Neural progenitor cell (in vitro differentiated cells): Measurements from ENCODE around the gene DOK7. TPM values are rescaled to one million over a fixed set of nuclear protein-coding genes. Genes with fewer than 3 reads are reported as not detected.

Experiments used
- DNase-seq: peaks from one replicate; pipeline ENCODE4 v3.0.0-alpha.2; 2016; ENCODE audit warnings: low spot score
- H2AFZ ChIP-seq: fragments of 200-600 bp; sonication (generic); replicated peaks from 2 replicates; pipeline ENCODE4 v1.6.1; 2016; ENCODE audit warnings: antibody characterized with exemption
- H3F3A ChIP-seq: fragments of 200-600 bp; sonication (generic); 2 replicates; pipeline ENCODE4 v1.6.1; 2016; ENCODE audit warnings: antibody characterized with exemption, low read depth
- H3K27ac ChIP-seq: fragments of 200-600 bp; sonication (generic); 2 replicates; pipeline ENCODE4 v1.5.1; 2016; ENCODE audit warnings: mild to moderate bottlenecking
- H3K27me3 ChIP-seq: fragments of 200-600 bp; sonication (generic); 2 replicates; pipeline ENCODE4 v1.6.1; 2016; ENCODE audit warnings: mild to moderate bottlenecking, moderate library complexity
- H3K36me3 ChIP-seq: fragments of 200-600 bp; sonication (generic); 2 replicates; pipeline ENCODE4 v1.5.1; 2016
- H3K4me1 ChIP-seq: fragments of 200-600 bp; sonication (generic); 2 replicates; pipeline ENCODE4 v1.6.1; 2016; ENCODE audit warnings: mixed run types
- H3K4me2 ChIP-seq: fragments of 200-600 bp; sonication (generic); 2 replicates; pipeline ENCODE4 v1.6.1; 2016
- H3K4me3 ChIP-seq: fragments of 200-600 bp; sonication (generic); 2 replicates; pipeline ENCODE4 v1.5.1; 2016
- H3K79me2 ChIP-seq: fragments of 200-600 bp; sonication (generic); 2 replicates; pipeline ENCODE4 v1.6.1; 2016; ENCODE audit warnings: low read depth
- H3K9ac ChIP-seq: fragments of 200-600 bp; sonication (generic); 2 replicates; pipeline ENCODE4 v1.6.1; 2016
- H3K9me3 ChIP-seq: fragments of 200-600 bp; sonication (generic); 2 replicates; pipeline ENCODE4 v1.5.1; 2016; ENCODE audit warnings: low read depth
- H4K20me1 ChIP-seq: fragments of 200-600 bp; sonication (generic); 2 replicates; pipeline ENCODE4 v1.6.1; 2016; ENCODE audit warnings: low read depth
- H3K27ac Mint-ChIP-seq: 3 replicates; pipeline ENCODE4 v1.8.0; 2021; ENCODE audit warnings: mixed read lengths
- H3K27me3 Mint-ChIP-seq: 2 replicates; pipeline ENCODE4 v1.8.0; 2022; ENCODE audit warnings: low read depth, mild to moderate bottlenecking, inconsistent platforms, moderate library complexity, mixed read lengths; ENCODE audit not compliant: insufficient read depth
- H3K36me3 Mint-ChIP-seq: 3 replicates; pipeline ENCODE4 v1.8.0; 2021; ENCODE audit warnings: mixed read lengths
- H3K4me1 Mint-ChIP-seq: 3 replicates; pipeline ENCODE4 v1.8.0; 2021; ENCODE audit warnings: mixed read lengths
- H3K4me3 Mint-ChIP-seq: 3 replicates; pipeline ENCODE4 v1.8.0; 2021; ENCODE audit warnings: mild to moderate bottlenecking, moderate library complexity, mixed read lengths
- H3K9me3 Mint-ChIP-seq: 3 replicates; pipeline ENCODE4 v1.8.0; 2020; ENCODE audit warnings: mixed read lengths
- CTCF ChIP-seq: fragments of 200-600 bp; sonication (generic); IDR thresholded peaks from 2 replicates; pipeline ENCODE4 v1.5.1; 2017; ENCODE audit warnings: antibody characterized with exemption, mild to moderate bottlenecking
- EZH2 ChIP-seq: fragments of 200-600 bp; sonication (generic); IDR thresholded peaks from 2 replicates; pipeline ENCODE4 v1.6.1; 2017; ENCODE audit warnings: antibody characterized with exemption, mild to moderate bottlenecking, moderate library complexity
- EZH2phosphoT487 ChIP-seq: fragments of 200-600 bp; sonication (generic); IDR thresholded peaks from 2 replicates; pipeline ENCODE4 v1.6.1; 2017; ENCODE audit warnings: antibody characterized with exemption
- total RNA-seq: library from RNA; depleted of rRNA; stranded (reverse); fragments of >200 nt; gene quantifications from 2 replicates; pipeline ENCODE4 v1.2.3, GENCODE V29; 2015; ENCODE audit warnings: low replicate concordance

DOK7 gene
- total RNA-seq, 1 donor from 2014 or later = not detected

- H3K27me3 Mint-ChIP-seq = peaks cover 6% of the 10 kb centered on the region
- Histone ChIP-seq H3K4me2 (no peak overlapping the region), H3K27me3 (peaks cover 63% of the 10 kb centered on the region), H3K79me2 (no peaks in the 10 kb centered on the region), H2AFZ (no peak overlapping the region), H3K4me1 (peaks cover 12% of the 10 kb centered on the region), H3K9ac (no peak overlapping the region), H3K36me3 (no peaks in the 10 kb centered on the region), H3F3A (peaks cover 25% of the 10 kb centered on the region), H3K9me3 (no peaks in the 10 kb centered on the region), H3K27ac (no peak overlapping the region), H3K4me3 (no peak overlapping the region), H4K20me1 (peaks cover 4% of the 10 kb centered on the region)
- no peak overlapping the region for H3K27ac Mint-ChIP-seq
- no peaks in the 10 kb centered on the region for H3K36me3 Mint-ChIP-seq
- H3K9me3 Mint-ChIP-seq = no peaks in the 10 kb centered on the region
- no peak for DNase-seq
- no peak overlapping the region for H3K4me3 Mint-ChIP-seq
- peaks cover 27% of the 10 kb centered on the region for H3K4me1 Mint-ChIP-seq
- TF ChIP-seq CTCF (no peak), EZH2phosphoT487 (no peak), EZH2 (no peak)
Measured at GRCh38 chr4:3464911-3465697, 2.0 kb downstream of the DOK7 start.

- Histone ChIP-seq H3K27ac (no peak overlapping the region), H3K4me2 (no peak overlapping the region), H3F3A (peaks cover 25% of the 10 kb centered on the region), H2AFZ (no peak overlapping the region), H4K20me1 (peaks cover 4% of the 10 kb centered on the region), H3K9me3 (no peaks in the 10 kb centered on the region), H3K79me2 (no peaks in the 10 kb centered on the region), H3K9ac (no peak overlapping the region), H3K27me3 (peaks cover 65% of the 10 kb centered on the region), H3K36me3 (no peaks in the 10 kb centered on the region), H3K4me3 (no peak overlapping the region), H3K4me1 (peaks cover 12% of the 10 kb centered on the region)
- Mint-ChIP-seq H3K36me3 (no peaks in the 10 kb centered on the region), H3K27ac (no peak overlapping the region), H3K4me1 (peaks cover 30% of the 10 kb centered on the region), H3K9me3 (no peaks in the 10 kb centered on the region), H3K27me3 (peaks cover 10% of the 10 kb centered on the region), H3K4me3 (no peak overlapping the region)
- DNase-seq = peak; percentile 76
- no peak for TF ChIP-seq EZH2phosphoT487
- TF ChIP-seq CTCF = peak; percentile 60
- no peak for TF ChIP-seq EZH2
Measured at GRCh38 chr4:3465698-3466671, 2.9 kb downstream of the DOK7 start.

GRCh38 chr4:3466691-3467600, 3.8 kb downstream of the DOK7 start:
- Histone ChIP-seq H3K79me2 (no peaks in the 10 kb centered on the region), H3K4me3 (no peak overlapping the region), H3K9ac (no peak overlapping the region), H3K27me3 (peaks cover 73% of the 10 kb centered on the region), H3K36me3 (no peaks in the 10 kb centered on the region), H3K9me3 (no peaks in the 10 kb centered on the region), H3K4me2 (no peak overlapping the region), H3K27ac (no peak overlapping the region), H3K4me1 (peaks cover 12% of the 10 kb centered on the region), H2AFZ (no peak overlapping the region), H4K20me1 (peaks cover 4% of the 10 kb centered on the region), H3F3A (peaks cover 25% of the 10 kb centered on the region)
- Mint-ChIP-seq H3K4me1 (peaks cover 31% of the 10 kb centered on the region), H3K27ac (no peak overlapping the region), H3K9me3 (no peaks in the 10 kb centered on the region), H3K36me3 (no peaks in the 10 kb centered on the region), H3K4me3 (no peak overlapping the region), H3K27me3 (peaks cover 11% of the 10 kb centered on the region)
- DNase-seq = peak; percentile 2
- TF ChIP-seq CTCF = no peak
- TF ChIP-seq EZH2 = no peak
- no peak for TF ChIP-seq EZH2phosphoT487
